ENCODE measurements around the gene TSPAN9. TPM values are rescaled to one million over a fixed set of nuclear protein-coding genes. Genes with fewer than 3 reads are reported as not detected.

The TSPAN9 gene
- total and polyA plus RNA-seq, 4 donors: 17.4 to 62.9 (median 34.2) TPM

DNA sequence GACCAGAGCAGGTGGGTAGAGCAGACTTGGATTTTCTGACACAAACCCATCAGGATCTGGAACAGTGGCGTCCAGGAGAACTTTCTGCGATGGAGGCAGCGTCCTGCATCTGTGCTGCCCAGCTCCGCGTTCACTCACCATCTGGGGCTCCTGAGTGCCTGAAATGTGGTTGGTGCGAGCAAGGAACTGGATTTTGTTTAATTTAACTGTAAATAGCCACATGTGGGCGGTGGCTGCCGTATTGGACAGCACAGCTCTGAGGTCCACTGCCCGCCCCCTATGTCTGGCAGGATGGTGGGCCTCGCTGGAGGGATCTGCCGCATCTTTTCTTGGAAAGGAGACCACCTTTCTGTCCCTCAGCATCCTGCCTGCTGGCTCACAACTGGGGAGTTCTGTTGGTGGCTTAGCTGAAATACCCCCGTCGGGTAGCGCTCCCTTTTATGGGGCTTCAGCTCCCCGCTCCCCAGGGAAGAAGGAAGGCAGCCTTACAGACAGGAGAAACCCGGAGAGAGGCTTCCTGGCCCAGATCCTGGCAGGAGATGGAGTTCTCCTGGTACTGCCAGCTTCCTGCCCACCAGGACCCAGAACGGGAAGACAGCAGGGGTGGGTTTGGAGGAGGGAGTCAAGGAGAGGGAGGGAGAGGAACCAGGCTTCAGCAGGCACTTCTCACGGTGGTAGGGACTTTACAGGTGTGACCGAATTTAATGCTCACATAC lies 228.9 kb downstream of the TSPAN9 start:
- no peak for DNase-seq (ENCODE audit: low spot score)
- Histone ChIP-seq H3K36me3 (ENCODE audit: control insufficient read depth in 4 of 4, insufficient read depth in 3 of 4, low read depth in 1 of 4, low read length in 3 of 4) (no peaks in the 10 kb centered on the region), H3K27ac (ENCODE audit: low read depth in 1 of 2, low read length in 2 of 2) (no peak overlapping the region), H3K4me1 (ENCODE audit: control insufficient read depth in 4 of 4, insufficient read depth in 4 of 4, low read length in 3 of 4) (no peaks in the 10 kb centered on the region), H3K4me3 (ENCODE audit: low read depth in 1 of 3, low read length in 3 of 3) (no peak overlapping the region), H3K9me3 (ENCODE audit: control insufficient read depth in 4 of 4, low read length in 3 of 4) (no peaks in the 10 kb centered on the region), H3K27me3 (ENCODE audit: control insufficient read depth in 4 of 4, insufficient read depth in 4 of 4, low read length in 3 of 4) (peaks cover 0 to 2% (median 0%) of the 10 kb centered on the region in 4 donors), H3K9ac (ENCODE audit: low read depth in 1 of 2, low read length in 2 of 2) (no peak overlapping the region)
- TF ChIP-seq RAD21 (IDR thresholded peaks at IDR 0.05): no peak
- TF ChIP-seq, protein P1, sequence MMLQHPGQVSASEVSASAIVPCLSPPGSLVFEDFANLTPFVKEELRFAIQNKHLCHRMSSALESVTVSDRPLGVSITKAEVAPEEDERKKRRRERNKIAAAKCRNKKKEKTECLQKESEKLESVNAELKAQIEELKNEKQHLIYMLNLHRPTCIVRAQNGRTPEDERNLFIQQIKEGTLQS (IDR thresholded peaks at IDR 0.05): no peak
- no peak for TF ChIP-seq JUND (IDR thresholded peaks at IDR 0.05)
- TF ChIP-seq RXRA (IDR thresholded peaks at IDR 0.05): no peak
- no peak for TF ChIP-seq SP1 (IDR thresholded peaks at IDR 0.05)
- TF ChIP-seq, protein P2, sequence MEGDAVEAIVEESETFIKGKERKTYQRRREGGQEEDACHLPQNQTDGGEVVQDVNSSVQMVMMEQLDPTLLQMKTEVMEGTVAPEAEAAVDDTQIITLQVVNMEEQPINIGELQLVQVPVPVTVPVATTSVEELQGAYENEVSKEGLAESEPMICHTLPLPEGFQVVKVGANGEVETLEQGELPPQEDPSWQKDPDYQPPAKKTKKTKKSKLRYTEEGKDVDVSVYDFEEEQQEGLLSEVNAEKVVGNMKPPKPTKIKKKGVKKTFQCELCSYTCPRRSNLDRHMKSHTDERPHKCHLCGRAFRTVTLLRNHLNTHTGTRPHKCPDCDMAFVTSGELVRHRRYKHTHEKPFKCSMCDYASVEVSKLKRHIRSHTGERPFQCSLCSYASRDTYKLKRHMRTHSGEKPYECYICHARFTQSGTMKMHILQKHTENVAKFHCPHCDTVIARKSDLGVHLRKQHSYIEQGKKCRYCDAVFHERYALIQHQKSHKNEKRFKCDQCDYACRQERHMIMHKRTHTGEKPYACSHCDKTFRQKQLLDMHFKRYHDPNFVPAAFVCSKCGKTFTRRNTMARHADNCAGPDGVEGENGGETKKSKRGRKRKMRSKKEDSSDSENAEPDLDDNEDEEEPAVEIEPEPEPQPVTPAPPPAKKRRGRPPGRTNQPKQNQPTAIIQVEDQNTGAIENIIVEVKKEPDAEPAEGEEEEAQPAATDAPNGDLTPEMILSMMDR (IDR thresholded peaks at IDR 0.05; ENCODE audit: low read depth, low read length, missing input control): no peak
- TF ChIP-seq EGR1 (IDR thresholded peaks at IDR 0.05; ENCODE audit: low read depth in 2 of 2): no peak
- TF ChIP-seq FOXA1 (IDR thresholded peaks at IDR 0.05): no peak
- no peak for TF ChIP-seq FOXA2 (IDR thresholded peaks at IDR 0.05)
- 91% methylated on average over 19 of the region's 19 CpGs for WGBS

DNA sequence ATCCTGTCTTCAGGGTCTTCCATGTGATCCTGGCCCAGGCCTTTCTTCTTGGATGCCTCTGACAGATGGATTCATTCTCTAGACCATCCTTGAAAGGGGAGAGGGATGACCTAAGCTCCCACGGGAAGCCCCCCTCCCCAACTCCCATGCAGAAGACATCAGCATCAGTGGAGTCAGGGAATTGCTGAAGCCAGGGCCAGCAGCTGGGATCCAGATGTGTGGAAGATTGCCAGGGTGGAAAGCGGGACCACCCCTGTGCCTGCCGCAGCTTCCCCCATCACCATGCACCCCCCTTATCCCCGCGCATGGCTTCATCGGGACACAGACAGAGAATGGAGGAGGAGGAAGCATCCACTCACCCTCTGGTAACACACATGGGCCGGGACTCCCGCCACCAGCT lies 230.2 kb downstream of the TSPAN9 start:
- Histone ChIP-seq H3K27me3 (ENCODE audit: control insufficient read depth in 4 of 4, insufficient read depth in 4 of 4, low read length in 3 of 4) (peaks cover 0 to 2% (median 0%) of the 10 kb centered on the region in 4 donors), H3K4me1 (ENCODE audit: control insufficient read depth in 4 of 4, insufficient read depth in 4 of 4, low read length in 3 of 4) (no peaks in the 10 kb centered on the region), H3K9me3 (ENCODE audit: control insufficient read depth in 4 of 4, low read length in 3 of 4) (no peaks in the 10 kb centered on the region), H3K36me3 (ENCODE audit: control insufficient read depth in 4 of 4, insufficient read depth in 3 of 4, low read depth in 1 of 4, low read length in 3 of 4) (no peaks in the 10 kb centered on the region), H3K27ac (ENCODE audit: low read depth in 1 of 2, low read length in 2 of 2) (no peak overlapping the region), H3K4me3 (ENCODE audit: low read depth in 1 of 3, low read length in 3 of 3) (no peak overlapping the region), H3K9ac (ENCODE audit: low read depth in 1 of 2, low read length in 2 of 2) (no peak overlapping the region)
- WGBS: 71% methylated on average over 8 of the region's 8 CpGs
- DNase-seq (ENCODE audit: low spot score): no peak
- TF ChIP-seq TAF1 (conservative IDR thresholded peaks at IDR 0.05): no peak
- TF ChIP-seq YY1 (IDR thresholded peaks at IDR 0.05): no peak
- TF ChIP-seq, protein P2 (IDR thresholded peaks at IDR 0.05; ENCODE audit: low read depth, low read length, missing input control): no peak
- no peak for TF ChIP-seq EGR1 (IDR thresholded peaks at IDR 0.05; ENCODE audit: low read depth in 2 of 2)
- no peak for TF ChIP-seq FOXA2 (IDR thresholded peaks at IDR 0.05)
- no peak for TF ChIP-seq RAD21 (IDR thresholded peaks at IDR 0.05)
- no peak for TF ChIP-seq JUND (IDR thresholded peaks at IDR 0.05)
- no peak for TF ChIP-seq RXRA (IDR thresholded peaks at IDR 0.05)
- TF ChIP-seq, protein P3, sequence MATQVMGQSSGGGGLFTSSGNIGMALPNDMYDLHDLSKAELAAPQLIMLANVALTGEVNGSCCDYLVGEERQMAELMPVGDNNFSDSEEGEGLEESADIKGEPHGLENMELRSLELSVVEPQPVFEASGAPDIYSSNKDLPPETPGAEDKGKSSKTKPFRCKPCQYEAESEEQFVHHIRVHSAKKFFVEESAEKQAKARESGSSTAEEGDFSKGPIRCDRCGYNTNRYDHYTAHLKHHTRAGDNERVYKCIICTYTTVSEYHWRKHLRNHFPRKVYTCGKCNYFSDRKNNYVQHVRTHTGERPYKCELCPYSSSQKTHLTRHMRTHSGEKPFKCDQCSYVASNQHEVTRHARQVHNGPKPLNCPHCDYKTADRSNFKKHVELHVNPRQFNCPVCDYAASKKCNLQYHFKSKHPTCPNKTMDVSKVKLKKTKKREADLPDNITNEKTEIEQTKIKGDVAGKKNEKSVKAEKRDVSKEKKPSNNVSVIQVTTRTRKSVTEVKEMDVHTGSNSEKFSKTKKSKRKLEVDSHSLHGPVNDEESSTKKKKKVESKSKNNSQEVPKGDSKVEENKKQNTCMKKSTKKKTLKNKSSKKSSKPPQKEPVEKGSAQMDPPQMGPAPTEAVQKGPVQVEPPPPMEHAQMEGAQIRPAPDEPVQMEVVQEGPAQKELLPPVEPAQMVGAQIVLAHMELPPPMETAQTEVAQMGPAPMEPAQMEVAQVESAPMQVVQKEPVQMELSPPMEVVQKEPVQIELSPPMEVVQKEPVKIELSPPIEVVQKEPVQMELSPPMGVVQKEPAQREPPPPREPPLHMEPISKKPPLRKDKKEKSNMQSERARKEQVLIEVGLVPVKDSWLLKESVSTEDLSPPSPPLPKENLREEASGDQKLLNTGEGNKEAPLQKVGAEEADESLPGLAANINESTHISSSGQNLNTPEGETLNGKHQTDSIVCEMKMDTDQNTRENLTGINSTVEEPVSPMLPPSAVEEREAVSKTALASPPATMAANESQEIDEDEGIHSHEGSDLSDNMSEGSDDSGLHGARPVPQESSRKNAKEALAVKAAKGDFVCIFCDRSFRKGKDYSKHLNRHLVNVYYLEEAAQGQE (IDR thresholded peaks at IDR 0.05): no peak
- TF ChIP-seq GABPA (IDR thresholded peaks at IDR 0.05 in 1 of 2, conservative IDR thresholded peaks at IDR 0.05 in 1 of 2): no peak
- TF ChIP-seq, protein P4, sequence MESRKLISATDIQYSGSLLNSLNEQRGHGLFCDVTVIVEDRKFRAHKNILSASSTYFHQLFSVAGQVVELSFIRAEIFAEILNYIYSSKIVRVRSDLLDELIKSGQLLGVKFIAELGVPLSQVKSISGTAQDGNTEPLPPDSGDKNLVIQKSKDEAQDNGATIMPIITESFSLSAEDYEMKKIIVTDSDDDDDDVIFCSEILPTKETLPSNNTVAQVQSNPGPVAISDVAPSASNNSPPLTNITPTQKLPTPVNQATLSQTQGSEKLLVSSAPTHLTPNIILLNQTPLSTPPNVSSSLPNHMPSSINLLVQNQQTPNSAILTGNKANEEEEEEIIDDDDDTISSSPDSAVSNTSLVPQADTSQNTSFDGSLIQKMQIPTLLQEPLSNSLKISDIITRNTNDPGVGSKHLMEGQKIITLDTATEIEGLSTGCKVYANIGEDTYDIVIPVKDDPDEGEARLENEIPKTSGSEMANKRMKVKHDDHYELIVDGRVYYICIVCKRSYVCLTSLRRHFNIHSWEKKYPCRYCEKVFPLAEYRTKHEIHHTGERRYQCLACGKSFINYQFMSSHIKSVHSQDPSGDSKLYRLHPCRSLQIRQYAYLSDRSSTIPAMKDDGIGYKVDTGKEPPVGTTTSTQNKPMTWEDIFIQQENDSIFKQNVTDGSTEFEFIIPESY (IDR thresholded peaks at IDR 0.05): no peak
- TF ChIP-seq FOXA1 (IDR thresholded peaks at IDR 0.05): no peak
- TF ChIP-seq NR2F2 (IDR thresholded peaks at IDR 0.05): no peak
- TF ChIP-seq HNF4A (conservative IDR thresholded peaks at IDR 0.05): no peak

All from liver (tissue), 9 donors.